ENCODE measurements around the gene LUM. TPM values are rescaled to one million over a fixed set of nuclear protein-coding genes. Genes with fewer than 3 reads are reported as not detected.

LUM gene
- total and polyA plus RNA-seq, 2 donors (not counting 3 experiments of a cell fraction or from before 2014, with no cell fraction given) = 0.29 to 1.9 TPM

DNA sequence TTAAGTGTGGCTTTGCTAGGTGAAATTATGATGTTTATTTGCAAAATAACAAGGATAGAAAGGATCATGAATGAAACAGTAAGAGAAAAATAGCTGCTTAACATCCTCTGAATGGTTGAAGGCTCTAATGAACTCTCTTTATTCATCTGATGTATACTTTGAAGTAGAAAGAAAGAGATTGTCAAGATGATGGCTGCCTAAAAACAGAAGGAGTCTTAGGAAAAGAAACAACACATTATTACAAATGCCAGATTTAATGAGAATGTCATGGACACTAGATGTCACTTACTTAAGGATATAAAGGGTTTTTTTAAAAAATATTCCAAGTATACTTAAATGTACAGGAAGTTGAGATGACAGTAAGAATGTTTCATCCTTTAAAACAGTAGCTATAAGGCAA lies 49.7 kb upstream of the LUM start:
- no peak for TF ChIP-seq JUN (IDR thresholded peaks at IDR 0.05; ENCODE audit: borderline replicate concordance, insufficient read depth, insufficient read length, low read depth)
- no peak for TF ChIP-seq POLR2A (IDR thresholded peaks at IDR 0.05; ENCODE audit: low read depth, low read length)
- no peak for TF ChIP-seq POLR2AphosphoS5 (IDR thresholded peaks at IDR 0.05; ENCODE audit: insufficient read depth, low read depth, low read length)
- FAIRE-seq (no peak), DNase-seq (ENCODE audit: low read depth, low spot score) (no peak)
- H3K4me3 ChIP-seq (replicated peaks in 1 of 3; ENCODE audit: insufficient read depth in 1 of 3, low read depth in 1 of 3, low read length in 3 of 3) = no peak overlapping the region
- intact Hi-C loops (cut with micrococcal nuclease) = no loop called here
- CTCF ChIA-PET = interaction anchor here (0.7 to 0.9 kb wide), 3 partner anchors 37 to 166 kb away, joined by 3 to 5 read pairs (median 3); no protein-coding TSS in a partner anchor
- H3K9me3 ChIP-seq (replicated peaks; ENCODE audit: control insufficient read depth, insufficient read depth, low read length) = no peaks in the 10 kb centered on the region
- dilution Hi-C loops (cut with MboI; ENCODE audit: extremely low pct_ligation_motif_present, low sequenced_read_pairs) = no loop called here
- H3K9ac ChIP-seq (replicated peaks; ENCODE audit: extremely low read depth, insufficient read depth, low read length) = no peak overlapping the region
- no peaks in the 10 kb centered on the region for H3K27me3 ChIP-seq (ENCODE audit: control insufficient read depth in 2 of 2, insufficient read depth in 2 of 2, low read length in 2 of 2)
- H3K4me2 ChIP-seq (ENCODE audit: insufficient read depth, low read length) = no peak overlapping the region
- POLR2A ChIA-PET = no interaction called here
- no peaks in the 10 kb centered on the region for H3K9me1 ChIP-seq (replicated peaks; ENCODE audit: control insufficient read depth, extremely low read depth, insufficient read depth, low read length)
- H4K20me1 ChIP-seq (replicated peaks; ENCODE audit: control insufficient read depth, extremely low read depth, insufficient read depth, low read length) = no peaks in the 10 kb centered on the region
- H3K4me1 ChIP-seq (ENCODE audit: control insufficient read depth, extremely low read depth, insufficient read depth, low read length) = no peaks in the 10 kb centered on the region
- H2AFZ ChIP-seq (ENCODE audit: low read depth, low read length) = no peak overlapping the region
- no peaks in the 10 kb centered on the region for H3K36me3 ChIP-seq (ENCODE audit: control insufficient read depth in 2 of 2, extremely low read depth in 1 of 2, insufficient read depth in 2 of 2, low read length in 2 of 2)
- no peaks in the 10 kb centered on the region for H3K79me2 ChIP-seq (ENCODE audit: control insufficient read depth, insufficient read depth, low read length)
- no peak overlapping the region for H3K27ac ChIP-seq (ENCODE audit: insufficient read depth, low read depth, low read length)
- BruUV-seq (replicated peaks) = no TSS peak

DNA sequence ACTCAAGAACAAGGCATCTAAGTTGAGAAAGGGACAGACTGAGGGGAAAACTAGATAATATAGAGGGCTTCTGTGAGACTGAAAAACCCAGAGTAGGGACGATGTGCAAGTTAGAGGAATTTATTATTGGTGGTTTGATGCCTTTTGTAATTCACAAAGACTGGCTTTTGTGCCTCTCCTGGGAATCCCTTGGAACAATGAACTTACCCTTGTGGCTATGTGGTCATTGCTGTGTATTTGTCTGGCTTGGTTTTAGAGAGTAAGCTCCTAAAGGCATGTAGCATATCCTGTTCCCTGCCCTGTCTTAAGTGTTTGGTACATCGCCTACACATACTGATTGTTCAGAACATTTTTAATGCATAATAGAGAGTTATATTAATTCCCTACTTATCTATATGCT lies 44.7 kb upstream of the LUM start:
- H3K79me2 ChIP-seq (ENCODE audit: control insufficient read depth, insufficient read depth, low read length) = no peaks in the 10 kb centered on the region
- no peak overlapping the region for H3K4me3 ChIP-seq (replicated peaks in 1 of 3; ENCODE audit: insufficient read depth in 1 of 3, low read depth in 1 of 3, low read length in 3 of 3)
- no peaks in the 10 kb centered on the region for H3K36me3 ChIP-seq (ENCODE audit: control insufficient read depth in 2 of 2, extremely low read depth in 1 of 2, insufficient read depth in 2 of 2, low read length in 2 of 2)
- BruUV-seq (replicated peaks) = no TSS peak
- H3K27me3 ChIP-seq (ENCODE audit: control insufficient read depth in 2 of 2, insufficient read depth in 2 of 2, low read length in 2 of 2) = no peaks in the 10 kb centered on the region
- FAIRE-seq = no peak
- H3K4me1 ChIP-seq (ENCODE audit: control insufficient read depth, extremely low read depth, insufficient read depth, low read length) = no peaks in the 10 kb centered on the region
- no peak overlapping the region for H2AFZ ChIP-seq (ENCODE audit: low read depth, low read length)
- CTCF ChIA-PET = interaction anchor here (2.1 kb wide), 1 partner anchor 170 kb away, joined by 5 read pairs; no protein-coding TSS in a partner anchor
- H3K9me1 ChIP-seq (replicated peaks; ENCODE audit: control insufficient read depth, extremely low read depth, insufficient read depth, low read length) = no peaks in the 10 kb centered on the region
- no peak overlapping the region for H3K9ac ChIP-seq (replicated peaks; ENCODE audit: extremely low read depth, insufficient read depth, low read length)
- no peak for TF ChIP-seq MYC (IDR thresholded peaks at IDR 0.05; ENCODE audit: low read depth, low read length)
- no peak for TF ChIP-seq FOS (IDR thresholded peaks at IDR 0.05; ENCODE audit: borderline replicate concordance, insufficient read depth, low read length)
- TF ChIP-seq, protein P1, sequence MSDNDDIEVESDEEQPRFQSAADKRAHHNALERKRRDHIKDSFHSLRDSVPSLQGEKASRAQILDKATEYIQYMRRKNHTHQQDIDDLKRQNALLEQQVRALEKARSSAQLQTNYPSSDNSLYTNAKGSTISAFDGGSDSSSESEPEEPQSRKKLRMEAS (IDR thresholded peaks at IDR 0.05; ENCODE audit: insufficient read depth, insufficient read length) = no peak
- no peak for TF ChIP-seq GATA2 (IDR thresholded peaks at IDR 0.05; ENCODE audit: insufficient read depth, insufficient read length, low read depth, low read length)
- TF ChIP-seq POLR2AphosphoS5 (IDR thresholded peaks at IDR 0.05; ENCODE audit: insufficient read depth, low read depth, low read length) = no peak
- TF ChIP-seq, protein P2, sequence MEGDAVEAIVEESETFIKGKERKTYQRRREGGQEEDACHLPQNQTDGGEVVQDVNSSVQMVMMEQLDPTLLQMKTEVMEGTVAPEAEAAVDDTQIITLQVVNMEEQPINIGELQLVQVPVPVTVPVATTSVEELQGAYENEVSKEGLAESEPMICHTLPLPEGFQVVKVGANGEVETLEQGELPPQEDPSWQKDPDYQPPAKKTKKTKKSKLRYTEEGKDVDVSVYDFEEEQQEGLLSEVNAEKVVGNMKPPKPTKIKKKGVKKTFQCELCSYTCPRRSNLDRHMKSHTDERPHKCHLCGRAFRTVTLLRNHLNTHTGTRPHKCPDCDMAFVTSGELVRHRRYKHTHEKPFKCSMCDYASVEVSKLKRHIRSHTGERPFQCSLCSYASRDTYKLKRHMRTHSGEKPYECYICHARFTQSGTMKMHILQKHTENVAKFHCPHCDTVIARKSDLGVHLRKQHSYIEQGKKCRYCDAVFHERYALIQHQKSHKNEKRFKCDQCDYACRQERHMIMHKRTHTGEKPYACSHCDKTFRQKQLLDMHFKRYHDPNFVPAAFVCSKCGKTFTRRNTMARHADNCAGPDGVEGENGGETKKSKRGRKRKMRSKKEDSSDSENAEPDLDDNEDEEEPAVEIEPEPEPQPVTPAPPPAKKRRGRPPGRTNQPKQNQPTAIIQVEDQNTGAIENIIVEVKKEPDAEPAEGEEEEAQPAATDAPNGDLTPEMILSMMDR (IDR thresholded peaks at IDR 0.05; ENCODE audit: extremely low read depth in 1 of 2, insufficient read depth in 1 of 2, low read depth in 1 of 2, low read length in 2 of 2) = no peak
- no peak for TF ChIP-seq JUN (IDR thresholded peaks at IDR 0.05; ENCODE audit: borderline replicate concordance, insufficient read depth, insufficient read length, low read depth)
- no peak for TF ChIP-seq POLR2A (IDR thresholded peaks at IDR 0.05; ENCODE audit: low read depth, low read length)
- TF ChIP-seq EZH2 (IDR thresholded peaks at IDR 0.05; ENCODE audit: borderline replicate concordance, low read depth, low read length, severe bottlenecking) = no peak
- POLR2A ChIA-PET = no interaction called here
- H3K4me2 ChIP-seq (ENCODE audit: insufficient read depth, low read length) = no peak overlapping the region
- DNase-seq (ENCODE audit: low read depth, low spot score) = no peak
- H3K9me3 ChIP-seq (replicated peaks; ENCODE audit: control insufficient read depth, insufficient read depth, low read length) = no peaks in the 10 kb centered on the region
- H3K27ac ChIP-seq (ENCODE audit: insufficient read depth, low read depth, low read length) = no peak overlapping the region
- intact Hi-C loops (cut with micrococcal nuclease) = no loop called here
- H4K20me1 ChIP-seq (replicated peaks; ENCODE audit: control insufficient read depth, extremely low read depth, insufficient read depth, low read length) = no peaks in the 10 kb centered on the region
- dilution Hi-C loops (cut with MboI; ENCODE audit: extremely low pct_ligation_motif_present, low sequenced_read_pairs) = no loop called here

Data from endothelial cell of umbilical vein (primary cell).